ENCODE data around the gene GARIN3.
"Not testable (repeated sequence)": the region's sequence is repeated elsewhere in the genome, so short reads cannot be mapped to it uniquely, and the experiment has no call there.

GARIN3 gene

GRCh38 chr5:157212307-157212706, 46.2 kb upstream of the GARIN3 start:
- Mint-ChIP-seq H3K4me3 (no peak overlapping the region), H3K27me3 (ENCODE audit: low read depth, poor library complexity) (peaks cover 16% of the 10 kb centered on the region), H3K27ac (no peak overlapping the region), H3K36me3 (ENCODE audit: low read depth) (no peaks in the 10 kb centered on the region), H3K9me3 (no peaks in the 10 kb centered on the region), H3K4me1 (peaks cover 11% of the 10 kb centered on the region)
- DNase-seq: no peak
- TF ChIP-seq CTCF (IDR thresholded peaks at IDR 0.05): no peak

GRCh38 chr5:157210652-157211051, 44.6 kb upstream of the GARIN3 start:
- Mint-ChIP-seq H3K27me3 (ENCODE audit: low read depth, poor library complexity) (peaks cover 11% of the 10 kb centered on the region), H3K4me1 (peaks cover 11% of the 10 kb centered on the region)
- H3K4me3 Mint-ChIP-seq; H3K36me3 Mint-ChIP-seq (ENCODE audit: low read depth); H3K9me3 Mint-ChIP-seq; H3K27ac Mint-ChIP-seq; DNase-seq: not testable (repeated sequence)

- no peak for TF ChIP-seq CTCF (IDR thresholded peaks at IDR 0.05)
- no peak for DNase-seq
- no peak overlapping the region for H3K4me3 Mint-ChIP-seq
- no peaks in the 10 kb centered on the region for H3K36me3 Mint-ChIP-seq (ENCODE audit: low read depth)
- no peaks in the 10 kb centered on the region for H3K4me1 Mint-ChIP-seq
- H3K9me3 Mint-ChIP-seq: peaks cover 3% of the 10 kb centered on the region
- H3K27me3 Mint-ChIP-seq (ENCODE audit: low read depth, poor library complexity): peaks cover 6% of the 10 kb centered on the region
- H3K27ac Mint-ChIP-seq: no peak overlapping the region
These were observed 39.6 kb upstream of the GARIN3 start for GRCh38 chr5:157205708-157206107.

GRCh38 chr5:157204765-157205164, 38.7 kb upstream of the GARIN3 start:
- Mint-ChIP-seq H3K27ac (no peak overlapping the region), H3K4me3 (no peak overlapping the region), H3K36me3 (ENCODE audit: low read depth) (no peaks in the 10 kb centered on the region), H3K4me1 (no peaks in the 10 kb centered on the region), H3K27me3 (ENCODE audit: low read depth, poor library complexity) (peaks cover 11% of the 10 kb centered on the region), H3K9me3 (peaks cover 3% of the 10 kb centered on the region)
- DNase-seq: no peak
- no peak for TF ChIP-seq CTCF (IDR thresholded peaks at IDR 0.05)

- Mint-ChIP-seq H3K27me3 (ENCODE audit: low read depth, poor library complexity) (peaks cover 16% of the 10 kb centered on the region), H3K27ac (no peak overlapping the region), H3K36me3 (ENCODE audit: low read depth) (no peaks in the 10 kb centered on the region), H3K4me1 (no peaks in the 10 kb centered on the region), H3K9me3 (peaks cover 3% of the 10 kb centered on the region), H3K4me3 (no peak overlapping the region)
- TF ChIP-seq CTCF (IDR thresholded peaks at IDR 0.05): no peak
- no peak for DNase-seq
These were observed 37.4 kb upstream of the GARIN3 start for GRCh38 chr5:157203417-157203816.

- no peak overlapping the region for H3K4me3 Mint-ChIP-seq
- peaks cover 23% of the 10 kb centered on the region for H3K27me3 Mint-ChIP-seq (ENCODE audit: low read depth, poor library complexity)
- H3K36me3 Mint-ChIP-seq (ENCODE audit: low read depth): no peaks in the 10 kb centered on the region
- H3K4me1 Mint-ChIP-seq: no peaks in the 10 kb centered on the region
- DNase-seq: no peak
- no peak for TF ChIP-seq CTCF (IDR thresholded peaks at IDR 0.05)
- H3K27ac Mint-ChIP-seq: no peak overlapping the region
- H3K9me3 Mint-ChIP-seq: peaks cover 3% of the 10 kb centered on the region
These were observed 35.8 kb upstream of the GARIN3 start for GRCh38 chr5:157201857-157202256.
